Mammary epithelial cell (primary cell): ENCODE results near the gene PRND.

Experiments used
- CTCF ChIP-seq, 2 donors: IDR thresholded peaks in 1 of 2; conservative IDR thresholded peaks in 1 of 2; 2 replicates each; pipeline ENCODE4 v1.5.1; 2011 to 2012; ENCODE audit warnings: inconsistent platforms in 2 of 2, low read length in 2 of 2, mild to moderate bottlenecking in 2 of 2, control low read depth in 1 of 2, low read depth in 1 of 2; ENCODE audit not compliant: insufficient read depth in 1 of 2; ENCODE audit errors: extremely low read depth in 1 of 2
- EZH2 ChIP-seq: IDR thresholded peaks from 2 replicates; pipeline ENCODE4 v1.6.1; 2012; ENCODE audit warnings: low read length, inconsistent platforms, borderline replicate concordance

GRCh38 chr20:4681991-4682401 is 39.7 kb upstream of the PRND start:
- TF ChIP-seq CTCF (conservative IDR thresholded peaks at IDR 0.05 in 1 of 2, IDR thresholded peaks at IDR 0.05 in 1 of 2; ENCODE audit: extremely low read depth in 1 of 2, insufficient read depth in 1 of 2, low read depth in 1 of 2, low read length in 2 of 2) (no peak), EZH2 (no peak)
